Mucosa of descending colon (tissue), 3 donors: ENCODE data around the gene ELMO1. TPM values are rescaled to one million over a fixed set of nuclear protein-coding genes. Genes with fewer than 3 reads are reported as not detected.

Experiments
- ATAC-seq: fragments of 200-7000 bp; cut with Tn5 transposase; one replicate; pipeline ENCODE4 v1.9.1; 2020; ENCODE audit warnings: mild to moderate bottlenecking, moderate library complexity
- DNase-seq, 3 donors: peaks; one replicate each; pipeline ENCODE4 v3.0.0-alpha.2; 2020
- H3K36me3 ChIP-seq: fragments of 200-600 bp; one replicate; pipeline ENCODE4 v1.8.0; 2021; ENCODE audit warnings: low read depth, mild to moderate bottlenecking
- H3K4me1 ChIP-seq: fragments of 200-600 bp; one replicate; pipeline ENCODE4 v1.8.0; 2021; ENCODE audit warnings: low read depth, mild to moderate bottlenecking
- H3K4me3 ChIP-seq: fragments of 200-600 bp; one replicate; pipeline ENCODE4 v1.8.0; 2021; ENCODE audit warnings: mild to moderate bottlenecking
- H3K9me3 ChIP-seq: fragments of 200-600 bp; one replicate; pipeline ENCODE4 v1.8.0; 2021; ENCODE audit warnings: mild to moderate bottlenecking
- CTCF ChIP-seq: fragments of 200-600 bp; IDR thresholded peaks from one replicate; pipeline ENCODE4 v1.8.0; 2022; ENCODE audit warnings: antibody characterized with exemption, mild to moderate bottlenecking
- intact Hi-C, 2 donors: fragments of 100-400 bp; cut with DNase I in 1 of 2; cut with micrococcal nuclease in 1 of 2; formaldehyde crosslinking; loops; one replicate each; pipeline versions ENCODE4 v1.11.0 to v1.11.1; 2022; cut with DNase I, micrococcal nuclease
- total RNA-seq, 3 donors: library from RNA; stranded (reverse); fragmentation: NEBNext Ultra II Directional in 2 of 3; extraction: Animal tissue kit (Norgen Biotek cat#: 25700) in 2 of 3; gene quantifications; one replicate each; pipeline versions ENCODE4 v1.2.1 to v1.2.4, GENCODE V29; 2021 to 2023
- donor health status: DM: no; HTN: no; CAD: no; lungs with moderate emphysema.
- donor health status: DM: no; HTN: no; CAD: no.
- donor health status: DM: no; HTN: yes; CAD: no.

Gene ELMO1
- total RNA-seq, 3 donors from 2014 or later, result 9.7 to 27.2 (median 18.2) TPM

GRCh38 chr7:37415629-37416028 is 33.0 kb downstream of the ELMO1 start:
- no peak for TF ChIP-seq CTCF
- Histone ChIP-seq H3K4me3 (no peak overlapping the region), H3K36me3 (no peaks in the 10 kb centered on the region), H3K9me3 (no peaks in the 10 kb centered on the region), H3K4me1 (no peaks in the 10 kb centered on the region)
- ATAC-seq (no peak), DNase-seq (no peak)
- intact Hi-C loops, result no loop called here

GRCh38 chr7:37414352-37414983 is 34.2 kb downstream of the ELMO1 start:
- Histone ChIP-seq H3K9me3 (no peaks in the 10 kb centered on the region), H3K4me3 (no peak overlapping the region), H3K4me1 (no peaks in the 10 kb centered on the region), H3K36me3 (no peaks in the 10 kb centered on the region)
- TF ChIP-seq CTCF, result no peak
- no peak for ATAC-seq
- intact Hi-C loops, result no loop called here
- no peak for DNase-seq

GRCh38 chr7:37411444-37412034 is 37.1 kb downstream of the ELMO1 start:
- Histone ChIP-seq H3K9me3 (no peaks in the 10 kb centered on the region), H3K36me3 (no peaks in the 10 kb centered on the region), H3K4me1 (no peaks in the 10 kb centered on the region), H3K4me3 (no peak overlapping the region)
- intact Hi-C loops, result no loop called here
- DNase-seq (no peak), ATAC-seq (no peak)
- no peak for TF ChIP-seq CTCF

- intact Hi-C loops, result no loop called here
- Histone ChIP-seq H3K9me3 (no peaks in the 10 kb centered on the region), H3K4me1 (no peaks in the 10 kb centered on the region), H3K4me3 (no peak overlapping the region), H3K36me3 (no peaks in the 10 kb centered on the region)
- TF ChIP-seq CTCF, result no peak
- no peak for ATAC-seq
- no peak for DNase-seq
Observed at GRCh38 chr7:37410305-37411229, 38.1 kb downstream of the ELMO1 start.

GRCh38 chr7:37409461-37409860 is 39.2 kb downstream of the ELMO1 start:
- TF ChIP-seq CTCF, result no peak
- Histone ChIP-seq H3K36me3 (no peaks in the 10 kb centered on the region), H3K4me1 (no peaks in the 10 kb centered on the region), H3K4me3 (no peak overlapping the region), H3K9me3 (no peaks in the 10 kb centered on the region)
- ATAC-seq, result no peak
- DNase-seq, result no peak
- intact Hi-C loops, result no loop called here
